GM12873 (cell line): Measurements from ENCODE around the gene SLC10A1.

Experiments
- TF ChIP-seq, protein P1 (sequence below): IDR thresholded peaks from 2 replicates; pipeline ENCODE4 v1.5.1; 2012; ENCODE audit warnings: low read depth, mild to moderate bottlenecking, moderate library complexity, low read length, control low read depth; ENCODE audit not compliant: insufficient read depth; ENCODE audit errors: missing control alignments

Gene SLC10A1

DNA sequence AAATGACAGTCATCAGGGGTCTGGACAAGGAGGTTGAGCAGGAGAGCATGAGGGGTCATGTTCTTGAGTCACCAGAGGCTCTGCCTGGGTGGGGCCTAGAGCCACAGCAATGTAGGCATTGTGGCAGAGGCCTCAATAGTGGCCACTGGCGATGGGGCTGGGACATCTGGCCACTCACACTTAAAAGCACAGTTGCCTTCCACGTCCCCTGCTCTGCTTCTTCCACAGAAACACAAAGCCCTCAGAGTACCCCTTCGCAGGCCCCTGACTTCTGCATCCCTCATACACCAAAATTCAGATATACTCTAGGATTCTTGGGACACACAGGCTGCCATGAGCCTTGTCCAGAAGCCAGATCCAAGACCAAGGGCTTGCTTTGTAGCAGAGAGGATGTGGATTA is 2.2 kb downstream of the SLC10A1 start:
- TF ChIP-seq, protein P1, sequence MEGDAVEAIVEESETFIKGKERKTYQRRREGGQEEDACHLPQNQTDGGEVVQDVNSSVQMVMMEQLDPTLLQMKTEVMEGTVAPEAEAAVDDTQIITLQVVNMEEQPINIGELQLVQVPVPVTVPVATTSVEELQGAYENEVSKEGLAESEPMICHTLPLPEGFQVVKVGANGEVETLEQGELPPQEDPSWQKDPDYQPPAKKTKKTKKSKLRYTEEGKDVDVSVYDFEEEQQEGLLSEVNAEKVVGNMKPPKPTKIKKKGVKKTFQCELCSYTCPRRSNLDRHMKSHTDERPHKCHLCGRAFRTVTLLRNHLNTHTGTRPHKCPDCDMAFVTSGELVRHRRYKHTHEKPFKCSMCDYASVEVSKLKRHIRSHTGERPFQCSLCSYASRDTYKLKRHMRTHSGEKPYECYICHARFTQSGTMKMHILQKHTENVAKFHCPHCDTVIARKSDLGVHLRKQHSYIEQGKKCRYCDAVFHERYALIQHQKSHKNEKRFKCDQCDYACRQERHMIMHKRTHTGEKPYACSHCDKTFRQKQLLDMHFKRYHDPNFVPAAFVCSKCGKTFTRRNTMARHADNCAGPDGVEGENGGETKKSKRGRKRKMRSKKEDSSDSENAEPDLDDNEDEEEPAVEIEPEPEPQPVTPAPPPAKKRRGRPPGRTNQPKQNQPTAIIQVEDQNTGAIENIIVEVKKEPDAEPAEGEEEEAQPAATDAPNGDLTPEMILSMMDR = no peak

DNA sequence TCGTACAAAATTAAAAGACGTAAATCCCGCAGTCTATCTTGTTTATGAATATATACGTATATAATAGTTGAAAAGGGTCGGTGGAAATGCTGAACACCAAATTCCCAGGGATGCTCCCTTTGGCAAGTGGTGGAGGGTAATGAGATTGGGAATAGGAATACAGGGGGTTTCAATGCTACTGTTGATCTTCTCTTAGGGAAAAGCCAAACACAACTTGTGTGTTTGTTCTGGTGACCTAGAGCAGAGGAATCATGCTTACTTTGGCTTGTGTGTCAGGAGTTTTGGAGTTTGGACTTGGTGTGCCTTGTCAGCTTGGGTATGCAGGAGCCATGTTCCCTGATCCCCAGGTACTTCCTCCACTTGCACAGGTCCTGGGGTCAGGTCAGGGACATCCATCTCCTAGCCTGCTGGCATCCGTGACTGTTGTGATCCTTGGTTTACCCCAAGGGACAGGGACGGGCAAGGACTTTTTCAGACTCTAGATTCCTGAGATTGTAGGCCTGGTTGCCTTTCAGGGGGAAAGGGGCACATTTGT is 4.1 kb downstream of the SLC10A1 start:
- TF ChIP-seq, protein P1 = no peak

DNA sequence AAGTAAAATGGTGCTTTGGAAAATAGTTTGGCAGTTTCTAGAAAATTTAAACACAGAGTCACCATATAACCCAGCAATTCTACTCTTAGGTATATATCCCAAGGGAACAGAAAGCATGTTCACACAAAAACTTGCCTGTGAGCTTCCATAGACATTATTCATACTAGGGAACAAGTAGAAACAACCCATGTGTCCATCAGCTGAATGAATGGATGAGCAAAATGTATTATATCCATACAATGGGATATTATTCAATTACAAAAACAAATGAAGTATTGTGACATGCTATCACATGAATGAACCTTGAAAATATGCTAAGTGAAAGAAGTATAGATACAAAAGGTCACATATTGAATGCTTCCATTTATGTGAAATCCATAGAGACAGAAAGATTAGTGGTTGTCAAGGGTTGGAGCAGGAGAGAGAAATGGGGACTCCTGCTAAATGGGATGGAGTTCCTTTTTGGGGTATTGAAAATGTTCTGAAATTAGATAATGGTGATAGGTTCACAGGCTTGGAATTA is 7.9 kb downstream of the SLC10A1 start:
- TF ChIP-seq, protein P1 = no peak

DNA sequence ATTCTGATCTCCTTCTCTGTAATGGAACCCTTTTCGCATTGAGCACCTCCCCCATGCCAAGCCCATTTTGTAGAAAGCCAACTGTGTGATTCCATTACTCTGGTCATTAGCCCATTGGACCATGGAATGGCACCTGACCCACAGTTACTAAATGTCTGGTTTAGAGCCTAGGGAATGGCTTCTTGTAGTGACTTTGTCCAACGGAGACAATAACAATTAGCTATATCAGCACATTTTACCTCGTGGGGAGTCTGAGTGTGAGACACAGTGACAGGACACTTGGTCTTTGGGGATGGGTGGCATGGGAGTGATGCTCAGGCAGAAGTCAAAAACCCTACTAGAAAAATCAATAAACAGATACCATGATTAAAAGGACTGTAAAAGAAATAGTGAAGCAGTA is 10.4 kb downstream of the SLC10A1 start:
- TF ChIP-seq, protein P1 = no peak

DNA sequence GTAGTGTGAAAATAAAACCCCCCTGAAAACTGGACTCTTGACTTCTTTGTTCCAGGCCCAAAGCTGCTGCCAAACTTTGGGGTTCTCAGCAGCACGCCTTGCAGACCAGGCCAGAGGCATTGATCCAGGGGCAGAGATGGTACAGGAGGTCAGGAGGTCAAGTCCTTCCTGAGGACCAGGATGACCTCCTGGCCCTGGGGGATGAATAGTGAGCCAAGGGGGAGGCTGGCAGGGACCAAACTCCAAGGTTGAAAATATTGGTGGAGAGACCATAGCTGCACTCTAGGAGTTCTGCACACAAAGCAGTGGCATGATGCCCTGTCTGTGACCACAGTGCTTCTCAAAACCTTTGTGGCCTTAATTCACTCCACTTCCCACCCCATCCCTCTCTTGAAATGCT is 12.1 kb downstream of the SLC10A1 start:
- TF ChIP-seq, protein P1 = no peak

DNA sequence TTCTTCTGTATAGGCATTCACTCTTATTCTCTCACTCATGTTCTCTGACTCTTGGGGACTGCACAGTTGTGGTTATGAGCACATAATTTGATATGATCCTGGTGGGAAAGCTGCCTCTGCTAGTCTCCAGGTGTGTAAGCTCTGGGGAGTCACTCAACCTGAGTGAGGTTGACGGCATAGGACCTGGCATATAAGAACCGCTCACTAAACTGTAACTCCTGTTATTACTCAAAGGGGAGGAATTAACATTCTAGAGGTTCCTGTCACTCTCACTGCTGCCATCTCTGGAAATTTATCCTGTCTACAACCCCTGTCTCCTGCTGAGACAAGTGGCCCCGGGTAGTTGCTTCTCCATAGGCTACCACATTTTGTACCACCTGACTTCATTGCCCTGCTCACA is 16.1 kb downstream of the SLC10A1 start:
- TF ChIP-seq, protein P1 = no peak

DNA sequence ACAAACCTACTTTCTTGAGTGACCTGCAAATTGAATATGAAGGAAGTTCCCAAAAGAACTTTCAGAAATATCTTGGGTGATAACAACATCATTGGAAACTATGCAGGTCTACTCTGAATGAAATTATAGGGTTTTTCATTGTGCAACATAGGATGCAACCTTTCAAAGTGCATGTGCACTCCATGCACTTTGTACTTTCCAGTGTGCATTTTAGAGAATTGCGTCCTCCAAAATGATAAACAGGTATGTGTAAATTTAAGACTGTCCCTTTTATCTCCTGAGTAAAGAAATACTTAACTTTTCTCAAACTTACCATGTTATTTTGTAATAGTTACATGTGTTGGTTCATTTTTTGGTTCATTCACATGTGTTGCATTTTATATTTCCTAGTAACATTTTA is 16.9 kb downstream of the SLC10A1 start:
- TF ChIP-seq, protein P1 = no peak

DNA sequence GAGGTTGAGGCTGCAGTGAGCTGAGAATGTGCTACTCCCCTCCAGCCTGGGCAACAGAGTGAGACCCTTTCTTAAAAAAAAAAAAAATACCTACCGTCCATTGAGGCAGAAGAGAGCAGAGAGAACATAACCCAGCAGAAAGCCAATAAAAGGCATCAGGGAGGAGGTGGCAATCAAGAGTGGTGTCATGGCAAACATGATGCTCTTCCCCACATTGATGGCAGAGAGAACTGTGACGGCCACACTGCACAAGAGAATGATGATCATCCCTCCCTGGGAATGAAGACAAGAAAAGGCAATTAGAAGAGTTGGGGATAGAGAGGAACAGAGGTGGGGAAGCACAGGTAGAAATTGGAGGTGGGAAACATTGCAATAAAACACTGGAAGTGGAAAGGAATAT is 18.0 kb downstream of the SLC10A1 start:
- TF ChIP-seq, protein P1 = no peak
